H7 (cell line): ENCODE measurements around the gene TMPRSS9. TPM values are rescaled to one million over a fixed set of nuclear protein-coding genes. Genes with fewer than 3 reads are reported as not detected.

Source experiments
- DNase-seq: peaks from one replicate; pipeline ENCODE4 v3.0.0; 2012
- H3K27me3 ChIP-seq: 2 replicates; pipeline ENCODE4 v1.6.0; 2011; ENCODE audit warnings: mild to moderate bottlenecking, low read length; ENCODE audit not compliant: control insufficient read depth, insufficient read depth
- H3K36me3 ChIP-seq: replicated peaks from 2 replicates; pipeline ENCODE4 v1.5.1; 2011; ENCODE audit warnings: low read length; ENCODE audit not compliant: control insufficient read depth, insufficient read depth
- H3K4me3 ChIP-seq: 2 replicates; pipeline ENCODE4 v1.5.1; 2011; ENCODE audit warnings: low read depth, mild to moderate bottlenecking, control low read depth, low read length, moderate library complexity; ENCODE audit not compliant: insufficient read depth
- total RNA-seq: library from RNA; depleted of rRNA; stranded (reverse); fragments of >200 nt; shearing (Covaris generic); gene quantifications from 2 replicates; pipeline ENCODE4 v1.2.3, GENCODE V29; 2014

TMPRSS9 gene
- total RNA-seq, 1 experiment from 2014 or later = not detected

DNA sequence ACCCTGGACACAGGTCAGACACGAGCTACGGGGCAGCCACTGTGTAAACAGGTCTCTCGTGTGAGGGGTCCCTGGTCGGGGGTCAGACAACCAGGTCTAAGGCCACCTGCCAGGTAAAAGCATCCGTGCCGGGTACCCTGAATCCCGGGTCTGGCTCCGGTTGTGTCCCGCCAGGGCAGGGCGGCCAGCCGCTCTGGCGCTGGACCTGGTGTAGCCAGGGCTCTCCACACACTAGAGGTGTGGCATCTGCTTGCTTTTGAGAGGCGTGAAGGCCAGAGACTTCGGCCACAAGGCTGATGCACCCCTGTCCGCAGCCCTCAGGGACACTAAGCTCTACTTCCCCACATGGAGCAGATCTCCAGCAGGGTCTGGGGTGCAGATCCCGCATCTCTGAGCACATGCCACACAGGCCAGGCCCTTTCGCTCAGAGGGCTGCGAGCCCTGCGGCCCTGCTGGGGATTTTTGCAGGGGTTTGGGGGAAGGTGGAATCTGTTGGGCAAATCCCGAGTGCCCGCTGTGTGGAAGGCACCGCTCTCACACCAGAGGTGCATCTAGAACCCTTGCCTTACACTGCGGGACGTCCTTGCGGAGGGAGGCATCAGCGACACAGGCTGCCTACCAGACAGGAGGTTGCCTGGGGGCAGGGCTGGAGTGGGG is 81.2 kb downstream of the TMPRSS9 start:
- Histone ChIP-seq H3K27me3 (no peaks in the 10 kb centered on the region), H3K36me3 (peaks cover 23% of the 10 kb centered on the region), H3K4me3 (no peak overlapping the region)
- no peak for DNase-seq

DNA sequence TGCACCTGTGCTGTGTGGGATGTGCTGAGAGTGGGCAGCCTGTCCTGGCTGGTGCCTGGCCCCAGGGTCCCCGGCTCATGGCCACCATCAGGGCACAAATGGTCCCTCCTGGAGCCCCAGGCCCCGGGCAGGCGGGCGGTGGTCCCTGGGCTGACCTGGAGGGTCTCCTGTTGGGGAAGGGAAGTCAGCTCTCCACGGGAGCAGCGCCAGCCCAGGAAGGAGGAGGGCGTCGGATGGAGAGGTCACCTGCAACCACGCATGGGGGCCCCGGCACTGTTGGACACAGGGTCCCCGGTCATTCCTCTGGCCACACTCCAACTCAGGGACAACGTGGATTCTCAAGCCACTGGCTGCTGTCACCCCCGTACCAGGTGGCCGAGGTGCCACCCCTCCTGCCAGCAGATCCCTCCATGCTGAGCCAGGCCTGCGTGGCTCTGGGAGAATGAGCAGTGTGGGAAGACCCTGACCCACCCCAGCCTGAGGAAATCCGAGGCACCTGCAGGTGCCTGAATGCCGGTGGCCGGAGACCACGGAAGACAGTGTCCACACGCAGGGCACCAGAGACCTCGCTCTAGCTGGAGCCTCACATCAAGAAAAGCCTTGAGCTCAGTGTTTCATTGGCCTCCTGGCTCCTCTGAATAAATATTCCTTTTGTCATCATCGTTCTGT is 83.2 kb downstream of the TMPRSS9 start:
- Histone ChIP-seq H3K27me3 (no peaks in the 10 kb centered on the region), H3K4me3 (no peak overlapping the region), H3K36me3 (peaks cover 13% of the 10 kb centered on the region)
- DNase-seq = peak; percentile 55

DNA sequence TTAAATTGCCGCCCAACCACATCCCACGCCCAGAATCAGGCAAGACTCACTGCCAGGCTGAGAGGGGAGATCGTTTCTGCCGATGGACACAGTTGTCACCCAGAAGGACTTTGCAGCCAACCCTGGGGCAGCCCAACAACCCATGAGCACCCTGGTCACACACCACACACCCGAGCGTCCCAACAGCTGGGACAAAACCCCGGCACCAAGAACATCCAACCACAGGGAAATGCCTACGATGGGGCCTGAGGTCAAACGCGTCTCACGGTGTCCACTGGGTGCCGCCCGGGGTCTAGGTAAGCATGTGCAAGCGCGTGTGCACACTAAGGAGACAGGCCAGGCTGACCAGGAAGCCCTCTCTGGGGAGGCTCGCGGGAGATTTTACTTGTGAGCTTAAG is 83.7 kb downstream of the TMPRSS9 start:
- Histone ChIP-seq H3K27me3 (no peaks in the 10 kb centered on the region), H3K36me3 (peaks cover 11% of the 10 kb centered on the region), H3K4me3 (no peak overlapping the region)
- DNase-seq = peak; percentile 54

DNA sequence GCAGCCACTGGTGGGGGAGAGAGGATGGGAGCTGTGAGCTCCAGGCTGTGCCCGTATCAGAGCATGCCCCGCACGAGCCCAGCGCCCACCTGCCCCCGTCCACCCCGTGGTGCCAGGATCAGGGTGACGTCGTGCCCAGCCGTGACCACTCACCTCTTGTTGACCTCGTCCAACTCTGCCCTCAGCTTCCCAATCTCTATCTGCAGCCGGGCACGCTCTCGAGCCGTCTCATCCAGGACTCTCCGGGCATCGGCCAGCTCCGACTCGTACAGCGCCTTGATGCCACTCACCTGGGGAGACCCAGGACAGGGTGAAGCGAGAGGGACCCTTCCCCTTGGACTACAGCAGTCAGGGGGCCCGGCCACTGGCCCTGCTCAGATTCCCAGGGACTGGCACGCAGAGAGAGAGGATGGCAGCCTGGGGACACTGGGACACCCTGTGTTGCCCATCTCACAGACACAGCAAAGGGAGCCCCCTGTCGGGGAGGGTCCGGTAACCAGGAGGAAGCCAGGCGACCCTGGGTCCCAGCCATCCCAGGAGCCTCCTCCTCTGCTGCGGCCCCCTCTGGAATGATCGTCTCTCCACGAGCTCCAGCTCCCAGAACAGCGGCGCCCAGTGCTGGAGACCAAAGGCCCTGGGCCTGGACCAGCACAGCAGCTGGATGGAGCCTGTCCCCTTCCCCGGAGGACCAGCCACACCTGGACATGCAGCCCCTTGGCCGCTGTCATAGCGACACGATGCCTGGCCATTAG is 84.4 kb downstream of the TMPRSS9 start:
- H3K36me3 ChIP-seq = peaks cover 9% of the 10 kb centered on the region
- peak; percentile 54 for DNase-seq
- H3K4me3 ChIP-seq = no peak overlapping the region
- no peaks in the 10 kb centered on the region for H3K27me3 ChIP-seq

DNA sequence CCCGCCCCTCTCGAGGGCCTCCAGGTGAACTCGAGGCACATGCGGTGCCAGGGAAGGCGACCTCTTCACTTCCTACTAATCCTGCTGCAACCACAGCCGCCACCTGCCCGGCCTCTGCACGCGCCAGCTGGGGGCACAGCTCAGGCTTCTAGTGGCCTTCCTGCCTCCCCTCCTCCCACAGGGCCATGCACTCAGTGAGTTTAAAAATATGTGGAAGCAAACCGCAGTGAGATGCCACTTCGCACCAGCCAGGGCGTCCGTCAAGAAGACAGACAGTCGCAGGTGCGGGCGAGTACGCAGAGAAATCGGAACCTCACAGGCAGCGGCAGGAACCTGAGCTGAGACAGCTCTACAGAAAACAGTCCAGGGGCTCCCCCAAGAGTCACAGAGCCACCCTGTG is 86.3 kb downstream of the TMPRSS9 start:
- peaks cover 9% of the 10 kb centered on the region for H3K36me3 ChIP-seq
- H3K27me3 ChIP-seq = no peaks in the 10 kb centered on the region
- no peak overlapping the region for H3K4me3 ChIP-seq
- DNase-seq = no peak

DNA sequence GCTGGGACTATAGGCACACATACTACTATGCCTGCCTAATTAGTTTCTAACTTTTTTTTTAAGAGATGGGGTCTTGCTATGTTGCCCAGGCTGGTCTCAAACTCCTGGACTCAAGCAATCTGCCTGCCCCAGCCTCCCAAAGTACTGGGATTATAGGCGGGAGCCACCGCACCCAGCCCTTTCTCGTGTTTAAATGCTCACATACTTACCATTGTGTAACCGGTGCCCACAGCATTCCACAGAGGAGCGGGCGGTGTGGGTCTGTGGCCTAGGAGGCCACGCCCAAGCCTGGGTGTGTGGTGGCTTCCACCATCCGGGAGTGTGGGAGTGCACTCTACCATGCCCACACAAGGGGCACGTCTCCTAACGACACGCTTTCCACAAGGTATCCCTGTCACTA is 89.0 kb downstream of the TMPRSS9 start:
- DNase-seq = peak; percentile 26
- Histone ChIP-seq H3K4me3 (no peak overlapping the region), H3K36me3 (no peaks in the 10 kb centered on the region; the same call in none of the 2 replicates), H3K27me3 (no peaks in the 10 kb centered on the region)

DNA sequence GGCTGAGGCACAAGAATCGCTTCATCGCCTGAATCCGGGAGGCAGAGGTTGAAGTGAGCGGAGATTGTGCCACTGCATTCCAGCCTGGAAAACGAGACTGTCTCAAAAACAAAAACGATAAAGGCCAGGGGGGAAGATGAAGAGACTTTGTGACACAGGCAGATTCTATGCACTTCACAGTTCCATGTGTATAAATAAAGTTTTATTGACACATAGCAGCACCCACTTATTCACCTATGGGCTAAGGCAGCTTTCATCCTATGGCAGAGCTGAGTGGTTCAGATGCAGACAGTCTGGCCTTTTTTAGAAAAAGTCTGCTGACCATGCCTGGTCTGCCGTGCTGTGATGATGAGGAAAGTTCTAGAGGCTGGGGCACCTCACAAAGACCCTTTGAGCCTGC is 91.1 kb downstream of the TMPRSS9 start:
- Histone ChIP-seq H3K27me3 (no peaks in the 10 kb centered on the region), H3K36me3 (no peaks in the 10 kb centered on the region; the same call in none of the 2 replicates), H3K4me3 (no peak overlapping the region)
- DNase-seq = no peak

DNA sequence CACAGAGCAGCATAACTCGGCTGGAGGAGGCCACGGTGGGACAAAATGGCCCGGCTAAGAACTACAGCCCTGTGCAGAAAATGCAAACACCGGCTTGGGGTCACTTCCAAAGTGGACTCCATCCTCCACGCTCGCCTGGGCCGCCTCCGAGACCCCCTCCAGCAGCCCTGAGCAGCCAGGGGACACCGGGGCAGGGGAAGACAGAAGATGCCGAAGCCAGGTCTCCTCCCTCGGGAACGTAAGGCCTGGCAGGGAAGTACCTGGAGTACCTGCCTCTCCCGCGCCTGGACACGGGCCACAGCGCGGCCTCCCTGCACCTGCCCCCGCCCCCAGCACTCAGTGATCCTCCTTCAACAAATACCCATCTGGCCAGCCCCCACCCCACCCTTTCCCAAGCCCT is 91.7 kb downstream of the TMPRSS9 start:
- DNase-seq = peak; percentile 64
- H3K36me3 ChIP-seq = no peaks in the 10 kb centered on the region; the same call in none of the 2 replicates
- H3K4me3 ChIP-seq = no peak overlapping the region
- H3K27me3 ChIP-seq = no peaks in the 10 kb centered on the region

DNA sequence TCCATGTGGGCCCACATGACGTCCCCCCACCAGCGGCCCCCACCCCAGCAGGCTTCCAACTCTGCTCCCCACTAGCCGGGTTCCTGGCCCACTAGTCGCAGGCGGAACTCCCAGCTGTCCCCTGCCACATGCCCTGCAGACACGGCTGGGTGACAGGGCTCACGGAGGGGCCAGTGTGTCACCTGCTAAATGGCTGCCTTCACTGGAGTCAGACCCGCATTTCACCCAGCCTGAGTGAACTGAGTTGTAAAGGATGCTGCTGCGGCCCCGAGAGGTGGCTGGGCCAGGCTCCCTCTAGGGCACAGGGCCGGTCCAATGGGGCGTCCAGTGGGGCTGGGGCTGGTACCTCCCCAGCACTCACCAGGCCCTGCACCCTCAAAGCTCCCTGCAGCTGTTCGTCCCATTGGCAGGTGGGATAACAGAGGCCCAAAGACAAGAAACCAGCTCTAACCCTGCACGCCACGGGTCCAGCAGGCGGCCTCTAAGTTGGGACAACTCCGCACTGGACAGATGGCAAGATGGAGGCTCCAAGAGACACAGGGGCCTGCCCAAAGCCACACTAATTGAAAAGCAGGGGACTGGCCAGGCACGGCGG is 93.5 kb downstream of the TMPRSS9 start:
- DNase-seq = peak; percentile 65
- Histone ChIP-seq H3K36me3 (no peaks in the 10 kb centered on the region; the same call in none of the 2 replicates), H3K4me3 (no peak overlapping the region), H3K27me3 (no peaks in the 10 kb centered on the region)

DNA sequence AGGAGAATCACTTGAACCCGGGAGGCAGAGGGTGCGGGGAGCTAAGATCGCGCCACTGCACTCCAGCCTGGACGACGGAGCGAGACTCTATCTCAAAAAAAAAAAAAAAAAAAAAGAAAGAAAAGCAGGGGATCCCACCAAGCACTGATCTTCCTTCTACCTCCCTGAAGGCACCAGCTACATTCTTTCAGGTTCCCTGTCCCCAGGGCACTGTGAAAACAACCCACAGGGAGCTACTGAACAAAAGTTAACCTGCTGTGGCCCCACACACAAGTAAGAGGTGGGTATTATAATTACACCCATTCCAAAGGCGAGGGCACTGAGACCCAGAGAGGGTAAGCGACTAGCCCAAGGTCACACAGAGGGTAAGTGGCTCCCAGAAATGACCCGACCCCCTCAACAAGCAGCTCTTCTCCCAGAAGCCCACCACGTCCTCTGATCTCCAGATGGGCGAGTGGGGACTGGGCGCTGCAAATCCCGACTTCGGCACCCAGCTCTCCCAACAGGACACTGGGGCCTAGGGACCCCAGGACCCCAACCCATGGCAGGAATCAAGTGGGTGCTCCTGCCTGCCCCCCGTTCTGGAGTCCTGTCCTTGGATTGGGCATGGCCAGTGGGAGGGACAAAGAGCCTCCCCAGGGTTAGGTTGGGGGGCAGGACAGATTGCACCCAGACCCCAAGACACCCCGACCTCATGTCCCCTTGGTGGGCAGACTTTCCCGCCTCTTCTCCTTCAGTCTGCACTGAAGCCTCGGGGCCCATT is 94.3 kb downstream of the TMPRSS9 start:
- peak; percentile 50 for DNase-seq
- Histone ChIP-seq H3K36me3 (no peaks in the 10 kb centered on the region; the same call in none of the 2 replicates), H3K4me3 (no peak overlapping the region), H3K27me3 (no peaks in the 10 kb centered on the region)

DNA sequence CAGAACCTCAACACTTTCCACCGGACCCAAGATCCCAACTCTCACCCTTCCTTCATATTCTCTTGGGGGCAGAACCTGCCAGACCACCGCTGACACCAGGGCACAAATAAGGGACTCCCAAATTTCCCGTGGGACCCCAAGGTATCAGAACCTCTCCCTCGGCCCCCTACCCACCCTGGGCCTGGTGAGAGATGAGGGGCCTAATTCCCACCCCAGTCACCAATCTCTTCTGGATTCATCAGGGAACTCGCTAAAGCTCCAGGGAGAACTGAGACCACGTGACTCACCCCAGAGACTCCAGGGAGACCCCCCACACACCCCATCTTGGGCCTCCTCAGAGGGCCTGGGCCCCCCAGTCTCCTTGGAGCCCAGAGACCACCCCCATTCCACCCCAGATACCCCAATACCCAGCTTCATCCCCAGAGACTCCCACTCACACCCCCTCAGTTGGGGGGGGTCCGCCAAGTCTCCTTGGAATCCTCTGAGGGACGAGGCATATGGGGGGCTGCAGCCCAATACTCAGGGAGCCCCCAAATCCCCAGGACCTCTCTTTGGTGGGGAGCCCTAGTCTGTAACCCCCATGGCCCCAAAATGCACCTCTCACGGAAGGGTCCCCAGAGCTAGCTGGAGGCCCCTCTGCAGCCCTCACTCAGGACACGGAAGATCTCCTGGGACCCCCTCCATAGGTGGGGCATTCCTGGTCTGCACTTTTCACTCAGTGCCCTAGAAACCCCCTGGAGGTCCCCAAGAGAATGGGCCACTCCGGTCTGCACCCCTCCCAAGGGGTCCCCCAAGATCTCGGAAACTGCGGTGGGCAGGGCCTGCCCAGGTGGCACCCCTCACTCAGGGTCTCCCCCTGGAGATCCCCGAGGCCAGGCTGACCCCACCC is 95.1 kb downstream of the TMPRSS9 start:
- peak; percentile 71 for DNase-seq
- H3K36me3 ChIP-seq = no peaks in the 10 kb centered on the region; the same call in none of the 2 replicates
- H3K27me3 ChIP-seq = no peaks in the 10 kb centered on the region
- H3K4me3 ChIP-seq = peak overlapping the region; percentile 95

DNA sequence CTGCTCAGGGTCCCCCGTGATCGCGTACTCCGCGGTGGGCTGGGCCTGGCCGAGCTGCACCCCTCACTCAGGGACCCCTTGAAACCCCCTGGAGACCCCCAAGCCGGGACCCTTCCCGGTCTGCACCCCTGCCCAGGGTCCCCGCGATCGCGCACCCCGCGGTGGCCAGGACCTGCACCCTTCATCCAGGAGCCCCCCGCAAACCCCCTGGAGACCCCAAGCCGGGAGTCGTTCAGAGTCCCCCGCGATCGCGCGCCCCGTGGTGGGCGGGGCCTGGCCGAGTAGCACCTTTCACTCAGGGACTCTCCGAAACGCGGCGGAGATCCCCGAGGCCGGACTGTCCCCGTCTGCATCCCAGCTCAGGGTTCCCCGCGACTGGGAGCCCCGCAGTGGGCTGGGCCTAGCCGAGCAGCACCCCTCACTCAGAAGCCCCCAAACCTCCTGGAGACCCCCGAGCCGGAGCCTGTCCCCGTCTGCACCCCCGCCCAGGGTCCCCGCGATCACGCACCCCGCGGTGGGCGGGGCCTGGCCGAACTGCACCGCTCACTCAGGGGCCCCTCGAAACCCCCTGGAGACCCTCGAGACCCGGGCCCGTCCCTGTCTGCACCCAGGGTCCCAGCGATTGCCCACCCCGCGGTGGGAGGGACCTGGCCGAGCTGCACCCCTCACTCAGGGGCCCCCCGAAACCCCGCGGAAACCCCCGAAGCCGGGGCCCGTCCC is 95.9 kb downstream of the TMPRSS9 start:
- peak overlapping the region; percentile 95 for H3K4me3 ChIP-seq
- DNase-seq = peak; percentile 83
- no peaks in the 10 kb centered on the region for H3K27me3 ChIP-seq
- no peaks in the 10 kb centered on the region; the same call in 1 of the 2 replicates for H3K36me3 ChIP-seq
